ENCODE data around the gene KCNAB3.
A peak's percentile ranks its signal among the peaks of the same experiment; 100 is the strongest.

KCNAB3 gene

GRCh38 chr17:7889166-7889955 lies 40.3 kb downstream of the KCNAB3 start:
- ChIA-PET CTCF (interaction anchor here (0.6 to 2.4 kb wide), 9 partner anchors 9 to 172 kb away, joined by 3 to 8 read pairs (median 4); no protein-coding TSS in a partner anchor), POLR2A (interaction anchor here (0.6 to 1.6 kb wide), 3 partner anchors 23 to 43 kb away, joined by 3 to 8 read pairs (median 3); partner anchors contain the start of genes CNTROB, NAA38 and TRAPPC1)
- peaks cover 23% of the 10 kb centered on the region for H3K4me1 ChIP-seq (ENCODE audit: control insufficient read depth, insufficient read depth, low read length)
- TF ChIP-seq ZNF174 (tag by site-specific recombination; IDR thresholded peaks at IDR 0.05) (no peak), ZNF785 (tag by site-specific recombination; IDR thresholded peaks at IDR 0.05) (no peak), ZNF670 (tag by site-specific recombination; IDR thresholded peaks at IDR 0.05; ENCODE audit: low read depth) (no peak), ZNF366 (tag by site-specific recombination; conservative IDR thresholded peaks at IDR 0.05) (peak; percentile 81), ZNF184 (tag by site-specific recombination; IDR thresholded peaks at IDR 0.05) (no peak), ZNF292 (tag by site-specific recombination; IDR thresholded peaks at IDR 0.05; ENCODE audit: borderline replicate concordance, low read depth) (no peak), ZNF16 (tag by site-specific recombination; IDR thresholded peaks at IDR 0.05; ENCODE audit: low read depth) (no peak), ZBTB49 (tag by site-specific recombination; IDR thresholded peaks at IDR 0.05; ENCODE audit: low read depth) (no peak), PRDM4 (tag by site-specific recombination; IDR thresholded peaks at IDR 0.05) (peak; percentile 21; the same call in 1 of the 2 replicates), ZNF211 (tag by site-specific recombination; IDR thresholded peaks at IDR 0.05; ENCODE audit: low read depth) (no peak), ZNF341 (tag by site-specific recombination; IDR thresholded peaks at IDR 0.05; ENCODE audit: low read depth) (peak; percentile 90), SP7 (tag by site-specific recombination; IDR thresholded peaks at IDR 0.05) (peak; percentile 64), SP3 (tag by site-specific recombination; IDR thresholded peaks at IDR 0.05) (no peak), KLF10 (tag by site-specific recombination; IDR thresholded peaks at IDR 0.05) (no peak), INSM2 (tag by site-specific recombination; IDR thresholded peaks at IDR 0.05) (no peak), ZNF664 (tag by site-specific recombination; IDR thresholded peaks at IDR 0.05) (no peak), ZBTB48 (tag by site-specific recombination; IDR thresholded peaks at IDR 0.05) (peak; percentile 97), ZNF335 (tag by site-specific recombination; conservative IDR thresholded peaks at IDR 0.05) (peak; percentile 22; the same call in 1 of the 2 replicates), ZFP37 (tag by site-specific recombination; IDR thresholded peaks at IDR 0.05) (no peak), ZSCAN16 (tag by site-specific recombination; IDR thresholded peaks at IDR 0.05) (no peak), AEBP2 (tag by site-specific recombination; IDR thresholded peaks at IDR 0.05; ENCODE audit: borderline replicate concordance) (no peak), KLF8 (tag by site-specific recombination; IDR thresholded peaks at IDR 0.05) (0 out of 2 replicates have a peak, but pooled peaks have one; percentile 11), WT1 (tag by site-specific recombination; IDR thresholded peaks at IDR 0.05) (peak; percentile 94), ZBTB20 (tag by site-specific recombination; IDR thresholded peaks at IDR 0.05) (peak; percentile 12; the same call in 1 of the 2 replicates)
- TF ChIP-seq, protein P1, sequence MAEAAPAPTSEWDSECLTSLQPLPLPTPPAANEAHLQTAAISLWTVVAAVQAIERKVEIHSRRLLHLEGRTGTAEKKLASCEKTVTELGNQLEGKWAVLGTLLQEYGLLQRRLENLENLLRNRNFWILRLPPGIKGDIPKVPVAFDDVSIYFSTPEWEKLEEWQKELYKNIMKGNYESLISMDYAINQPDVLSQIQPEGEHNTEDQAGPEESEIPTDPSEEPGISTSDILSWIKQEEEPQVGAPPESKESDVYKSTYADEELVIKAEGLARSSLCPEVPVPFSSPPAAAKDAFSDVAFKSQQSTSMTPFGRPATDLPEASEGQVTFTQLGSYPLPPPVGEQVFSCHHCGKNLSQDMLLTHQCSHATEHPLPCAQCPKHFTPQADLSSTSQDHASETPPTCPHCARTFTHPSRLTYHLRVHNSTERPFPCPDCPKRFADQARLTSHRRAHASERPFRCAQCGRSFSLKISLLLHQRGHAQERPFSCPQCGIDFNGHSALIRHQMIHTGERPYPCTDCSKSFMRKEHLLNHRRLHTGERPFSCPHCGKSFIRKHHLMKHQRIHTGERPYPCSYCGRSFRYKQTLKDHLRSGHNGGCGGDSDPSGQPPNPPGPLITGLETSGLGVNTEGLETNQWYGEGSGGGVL (tag by site-specific recombination; IDR thresholded peaks at IDR 0.05), result peak; percentile 87
- TF ChIP-seq, protein P2, sequence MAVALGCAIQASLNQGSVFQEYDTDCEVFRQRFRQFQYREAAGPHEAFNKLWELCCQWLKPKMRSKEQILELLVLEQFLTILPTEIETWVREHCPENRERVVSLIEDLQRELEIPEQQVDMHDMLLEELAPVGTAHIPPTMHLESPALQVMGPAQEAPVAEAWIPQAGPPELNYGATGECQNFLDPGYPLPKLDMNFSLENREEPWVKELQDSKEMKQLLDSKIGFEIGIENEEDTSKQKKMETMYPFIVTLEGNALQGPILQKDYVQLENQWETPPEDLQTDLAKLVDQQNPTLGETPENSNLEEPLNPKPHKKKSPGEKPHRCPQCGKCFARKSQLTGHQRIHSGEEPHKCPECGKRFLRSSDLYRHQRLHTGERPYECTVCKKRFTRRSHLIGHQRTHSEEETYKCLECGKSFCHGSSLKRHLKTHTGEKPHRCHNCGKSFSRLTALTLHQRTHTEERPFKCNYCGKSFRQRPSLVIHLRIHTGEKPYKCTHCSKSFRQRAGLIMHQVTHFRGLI (tag by site-specific recombination; IDR thresholded peaks at IDR 0.05), result 0 out of 2 replicates have a peak, but pooled peaks have one; percentile 30

More at GRCh38 chr17:7889166-7889955, 40.3 kb downstream of the KCNAB3 start:
- Histone ChIP-seq H3K36me3 (ENCODE audit: control insufficient read depth in 2 of 2, insufficient read depth in 1 of 2, low read length in 2 of 2) (peaks cover 39 to 43% of the 10 kb centered on the region in 2 experiments), H3K9me3 (ENCODE audit: control insufficient read depth, insufficient read depth, low read depth, low read length) (no peaks in the 10 kb centered on the region), H3K27ac (ENCODE audit: extremely low read depth, low read depth, low read length) (peak overlapping the region; percentile 100), H3K4me3 (ENCODE audit: low read depth, low read length) (no peak overlapping the region)

Measured in HEK293 (cell line).